Brain microvascular endothelial cell (primary cell): ENCODE measurements around the gene PLXNA1.

ENCODE experiments used
- DNase-seq: peaks from one replicate; pipeline ENCODE4 v3.0.0-alpha.2; 2020
- H3K27ac ChIP-seq: fragments of 250-450 bp; sonication (Bioruptor Pico); 2 replicates; pipeline ENCODE4 v1.5.1; 2020; ENCODE audit warnings: mild to moderate bottlenecking, moderate library complexity
- H3K27me3 ChIP-seq: fragments of 250-450 bp; sonication (Bioruptor Pico); replicated peaks from 2 replicates; pipeline ENCODE4 v1.5.1; 2020; ENCODE audit warnings: mild to moderate bottlenecking
- H3K36me3 ChIP-seq: fragments of 250-450 bp; sonication (Bioruptor Pico); replicated peaks from 2 replicates; pipeline ENCODE4 v1.5.1; 2020; ENCODE audit warnings: mild to moderate bottlenecking
- H3K4me3 ChIP-seq: 2 replicates; pipeline ENCODE4 v1.5.1; 2011; ENCODE audit warnings: low read depth, mild to moderate bottlenecking, control low read depth, low read length, moderate library complexity
- in situ Hi-C: cut with HindIII; loops from 2 replicates; pipeline ENCODE4 v1.10.0; 2017; ENCODE audit warnings: low sequenced_read_pairs, low pct_ligation_motif_present
- TF ChIP-seq, protein P1 (sequence below): IDR thresholded peaks from 2 replicates; pipeline ENCODE4 v1.5.1; 2011; ENCODE audit warnings: low read depth, mild to moderate bottlenecking, moderate library complexity, low read length, control low read depth, inconsistent platforms; ENCODE audit errors: missing control alignments

The PLXNA1 gene

DNA sequence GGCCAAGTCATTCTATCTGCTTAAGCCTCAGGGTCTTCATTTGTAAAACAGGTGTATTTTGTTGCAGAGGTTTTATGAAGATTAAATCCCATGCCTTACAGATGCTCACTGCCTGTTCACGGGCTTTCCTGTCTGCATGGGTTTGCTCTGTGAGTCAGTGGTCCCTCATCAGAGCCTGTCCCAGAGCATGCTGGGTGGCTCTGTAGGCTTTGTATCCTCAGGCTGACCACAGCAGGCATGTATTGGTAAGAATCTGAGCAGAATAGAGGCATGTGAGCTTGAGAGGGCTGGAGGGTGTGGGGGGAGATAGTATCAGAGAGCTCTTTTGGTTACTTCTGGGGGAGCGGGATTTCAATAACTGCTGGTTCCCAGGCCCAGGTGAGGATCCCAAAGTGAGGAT lies 45.4 kb upstream of the PLXNA1 start:
- DNase-seq: no peak
- Histone ChIP-seq H3K27ac (no peak overlapping the region), H3K36me3 (no peaks in the 10 kb centered on the region), H3K27me3 (no peaks in the 10 kb centered on the region), H3K4me3 (no peak overlapping the region)
- in situ Hi-C loops: no loop called here
- TF ChIP-seq, protein P1, sequence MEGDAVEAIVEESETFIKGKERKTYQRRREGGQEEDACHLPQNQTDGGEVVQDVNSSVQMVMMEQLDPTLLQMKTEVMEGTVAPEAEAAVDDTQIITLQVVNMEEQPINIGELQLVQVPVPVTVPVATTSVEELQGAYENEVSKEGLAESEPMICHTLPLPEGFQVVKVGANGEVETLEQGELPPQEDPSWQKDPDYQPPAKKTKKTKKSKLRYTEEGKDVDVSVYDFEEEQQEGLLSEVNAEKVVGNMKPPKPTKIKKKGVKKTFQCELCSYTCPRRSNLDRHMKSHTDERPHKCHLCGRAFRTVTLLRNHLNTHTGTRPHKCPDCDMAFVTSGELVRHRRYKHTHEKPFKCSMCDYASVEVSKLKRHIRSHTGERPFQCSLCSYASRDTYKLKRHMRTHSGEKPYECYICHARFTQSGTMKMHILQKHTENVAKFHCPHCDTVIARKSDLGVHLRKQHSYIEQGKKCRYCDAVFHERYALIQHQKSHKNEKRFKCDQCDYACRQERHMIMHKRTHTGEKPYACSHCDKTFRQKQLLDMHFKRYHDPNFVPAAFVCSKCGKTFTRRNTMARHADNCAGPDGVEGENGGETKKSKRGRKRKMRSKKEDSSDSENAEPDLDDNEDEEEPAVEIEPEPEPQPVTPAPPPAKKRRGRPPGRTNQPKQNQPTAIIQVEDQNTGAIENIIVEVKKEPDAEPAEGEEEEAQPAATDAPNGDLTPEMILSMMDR: no peak

DNA sequence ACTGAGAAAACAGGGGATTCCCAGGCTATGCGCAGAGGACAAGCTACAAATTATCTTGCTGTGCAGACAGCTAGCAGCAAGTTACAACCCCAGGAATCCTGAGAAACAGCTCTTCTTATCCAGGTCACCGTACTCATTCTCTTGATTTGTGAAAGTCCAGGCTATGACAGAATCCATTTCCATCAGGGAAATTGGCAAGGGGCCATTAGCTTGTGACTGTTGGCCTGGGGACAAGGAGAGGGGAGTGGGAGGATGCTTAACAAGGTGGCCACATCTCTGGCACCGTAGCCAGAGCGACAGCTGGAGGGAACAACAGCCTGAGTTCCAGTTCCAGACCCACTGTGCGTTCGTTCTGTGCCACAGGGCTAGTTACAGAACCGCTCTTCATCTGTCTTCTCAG lies 44.9 kb upstream of the PLXNA1 start:
- in situ Hi-C loops: no loop called here
- Histone ChIP-seq H3K4me3 (no peak overlapping the region), H3K36me3 (no peaks in the 10 kb centered on the region), H3K27ac (no peak overlapping the region), H3K27me3 (no peaks in the 10 kb centered on the region)
- no peak for DNase-seq
- TF ChIP-seq, protein P1: no peak

DNA sequence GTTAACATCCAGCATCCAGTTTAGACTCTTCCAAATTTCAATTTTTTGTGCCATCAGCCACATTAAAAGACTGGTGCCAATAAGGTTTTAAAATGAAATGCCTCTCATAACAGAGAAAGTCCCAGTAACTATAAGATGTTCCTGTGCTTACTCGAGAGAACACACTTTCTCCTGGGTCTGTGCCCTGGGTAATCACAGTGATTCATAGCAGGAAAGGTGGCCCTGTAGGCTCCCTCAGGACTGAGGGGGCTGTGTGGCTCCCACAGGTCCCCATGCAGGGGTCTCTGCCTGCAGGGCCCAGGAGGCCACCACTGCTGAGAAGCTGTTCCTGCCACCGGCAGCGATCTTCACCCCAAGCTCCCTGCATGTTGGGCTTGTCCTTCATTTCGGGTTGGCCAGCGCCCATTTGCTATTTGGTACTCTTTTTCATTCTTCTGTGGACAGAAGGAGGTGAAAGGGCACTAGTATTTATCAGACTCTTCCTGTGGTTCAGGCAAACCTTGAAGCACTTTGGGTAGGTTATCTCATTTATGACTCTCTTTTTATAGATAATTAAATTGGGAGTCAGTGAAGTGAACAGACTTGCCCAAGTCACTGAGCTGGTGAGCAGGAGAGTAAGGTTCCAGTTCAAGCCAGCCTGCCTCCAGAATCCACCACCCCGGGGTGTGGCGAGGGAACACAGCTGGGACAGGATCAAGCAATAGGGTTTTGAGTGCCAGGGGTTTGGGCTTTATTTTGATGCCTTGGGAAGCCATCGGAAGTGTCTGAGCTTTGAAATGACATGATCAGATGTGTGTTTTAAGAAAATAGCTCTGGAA lies 44.2 kb upstream of the PLXNA1 start:
- TF ChIP-seq, protein P1: no peak
- H3K36me3 ChIP-seq: no peaks in the 10 kb centered on the region
- in situ Hi-C loops: no loop called here
- no peak for DNase-seq
- no peak overlapping the region for H3K4me3 ChIP-seq
- H3K27ac ChIP-seq: no peak overlapping the region
- no peaks in the 10 kb centered on the region for H3K27me3 ChIP-seq

DNA sequence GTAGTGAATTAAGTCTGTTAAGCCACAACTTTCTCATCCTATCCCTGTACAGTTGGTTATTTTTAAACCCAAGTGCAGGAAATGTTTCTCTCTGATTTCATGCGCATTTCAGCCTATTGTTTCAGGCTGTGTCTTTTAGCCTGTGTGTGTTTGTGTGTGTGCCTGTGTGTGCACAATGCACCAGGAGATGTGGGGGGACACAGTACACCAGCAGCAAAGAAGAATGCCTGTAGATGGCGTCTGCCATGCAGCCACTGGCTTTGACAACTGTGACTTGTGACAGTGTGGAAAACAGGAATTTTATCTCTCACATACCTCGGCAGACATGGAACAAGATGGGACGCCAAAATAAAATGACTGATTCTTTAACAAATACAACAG lies 43.6 kb upstream of the PLXNA1 start:
- Histone ChIP-seq H3K27ac (no peak overlapping the region), H3K27me3 (no peaks in the 10 kb centered on the region)

DNA sequence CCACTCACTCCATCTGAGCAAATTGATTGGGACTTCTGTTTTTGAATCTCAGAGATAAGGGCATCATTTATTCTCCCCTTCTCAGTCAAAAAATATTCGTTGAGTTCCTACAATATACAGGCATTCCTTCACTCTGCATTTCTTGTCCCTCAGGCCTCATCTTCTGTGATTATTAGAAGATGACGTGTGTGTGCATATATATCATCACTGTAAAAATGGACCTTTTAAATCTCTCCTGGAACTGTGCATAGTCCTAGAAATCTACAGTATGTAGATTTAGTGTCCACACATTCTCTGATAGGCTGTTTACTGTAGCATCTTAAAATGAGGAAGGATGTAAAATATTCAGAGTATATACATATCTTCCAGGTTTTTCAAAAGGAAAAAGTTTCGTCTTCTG lies 43.2 kb upstream of the PLXNA1 start:
- in situ Hi-C loops: no loop called here
- H3K27ac ChIP-seq: no peak overlapping the region
- DNase-seq: no peak
- TF ChIP-seq, protein P1: no peak
- H3K4me3 ChIP-seq: no peak overlapping the region
- no peaks in the 10 kb centered on the region for H3K27me3 ChIP-seq
- no peaks in the 10 kb centered on the region for H3K36me3 ChIP-seq

More for the DNA sequence above, 43.6 kb upstream of the PLXNA1 start:
- no peak overlapping the region for H3K4me3 ChIP-seq
- no peaks in the 10 kb centered on the region for H3K36me3 ChIP-seq
- DNase-seq: no peak
- TF ChIP-seq, protein P1: peak; percentile 26
- in situ Hi-C loops: no loop called here
